ENCODE measurements around the gene DNMT3A.
"Not testable (repeated sequence)": the region's sequence is repeated elsewhere in the genome, so short reads cannot be mapped to it uniquely, and the experiment has no call there.

Gene DNMT3A

DNA sequence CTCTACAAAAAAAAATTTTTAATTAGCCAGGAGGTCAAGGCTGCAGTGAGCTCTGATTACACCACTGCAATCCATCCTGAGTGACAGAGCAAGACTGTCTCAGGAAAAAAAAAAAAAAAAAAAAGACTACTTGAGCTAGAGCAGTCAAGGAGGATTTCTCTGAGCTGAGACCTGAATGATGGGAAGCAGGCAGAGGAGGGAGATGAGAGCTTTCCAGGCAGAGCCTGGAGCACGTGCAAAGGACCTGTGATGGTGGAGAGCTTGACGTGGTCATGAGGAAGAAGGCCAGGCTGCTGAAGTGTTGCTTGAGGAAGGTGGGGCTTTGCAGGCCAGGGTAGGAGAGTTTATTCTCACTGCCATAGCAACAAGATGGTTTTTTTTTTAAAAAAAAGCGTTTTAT is 121.4 kb downstream of the DNMT3A start:
- no peaks in the 10 kb centered on the region for H3K9me3 ChIP-seq (ENCODE audit: control insufficient read depth, low read length)
- WGBS, 2 experiments (ENCODE audit: insufficient coverage in 2 of 2), result 82 to 94% methylated on average over 2 to 3 of the region's 3 CpGs
- no peaks in the 10 kb centered on the region for H3K36me3 ChIP-seq (ENCODE audit: control insufficient read depth, insufficient read depth, low read length)
- H3K4me3 ChIP-seq (ENCODE audit: extremely low read depth, insufficient read depth, low read length, poor library complexity, severe bottlenecking), result no peak overlapping the region
- H3K27ac ChIP-seq (ENCODE audit: low read depth, low read length, severe bottlenecking), result no peak overlapping the region
- H3K4me1 ChIP-seq (ENCODE audit: control insufficient read depth, insufficient read depth, low read length, poor library complexity, severe bottlenecking), result no peaks in the 10 kb centered on the region

DNA sequence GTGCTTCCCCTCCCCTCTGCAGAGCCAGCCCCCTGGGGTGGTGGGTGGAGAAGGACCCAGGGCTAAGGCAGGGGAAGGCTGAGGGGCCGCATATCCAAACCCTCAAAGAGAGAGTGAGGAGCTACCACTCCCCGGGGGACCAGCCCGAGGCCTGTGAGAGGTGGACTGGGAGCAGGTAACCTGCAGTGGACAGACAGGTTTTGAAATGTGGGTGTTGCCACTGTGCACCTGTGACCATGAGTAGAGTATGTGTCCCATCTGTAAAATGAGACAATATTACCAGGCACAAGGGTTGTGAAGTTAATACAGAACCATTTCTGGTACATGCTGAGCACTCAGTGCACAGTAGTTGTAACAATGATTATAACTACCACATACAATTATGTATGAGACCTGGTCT is 122.1 kb downstream of the DNMT3A start:
- no peak overlapping the region for H3K27ac ChIP-seq (ENCODE audit: low read depth, low read length, severe bottlenecking)
- H3K4me1 ChIP-seq (ENCODE audit: control insufficient read depth, insufficient read depth, low read length, poor library complexity, severe bottlenecking), result no peaks in the 10 kb centered on the region
- no peak overlapping the region for H3K4me3 ChIP-seq (ENCODE audit: extremely low read depth, insufficient read depth, low read length, poor library complexity, severe bottlenecking)
- 66 to 94% methylated on average over 3 of the region's 3 CpGs for WGBS, 2 experiments (ENCODE audit: insufficient coverage in 2 of 2)
- H3K36me3 ChIP-seq (ENCODE audit: control insufficient read depth, insufficient read depth, low read length), result no peaks in the 10 kb centered on the region
- H3K9me3 ChIP-seq (ENCODE audit: control insufficient read depth, low read length), result no peaks in the 10 kb centered on the region

DNA sequence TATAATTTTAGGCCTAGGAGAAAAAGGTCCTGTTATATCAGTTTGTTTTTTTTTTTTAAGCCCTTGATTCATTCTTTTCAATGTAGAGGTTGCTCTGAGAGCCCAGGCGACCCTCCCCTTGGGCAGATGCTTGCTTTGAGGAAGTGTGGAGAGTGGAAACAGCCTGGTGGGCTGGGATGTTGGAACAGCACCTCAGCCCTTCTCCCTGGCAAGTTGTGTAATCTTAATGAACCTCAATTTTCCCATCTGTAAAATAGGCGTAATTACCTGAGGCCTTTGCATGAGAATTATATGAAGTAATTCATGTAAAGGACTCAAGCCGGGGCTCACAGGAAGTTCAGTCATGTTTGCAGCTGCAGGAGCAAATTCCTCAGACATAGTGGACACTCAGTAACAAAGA is 123.6 kb downstream of the DNMT3A start:
- Histone ChIP-seq H3K4me1 (ENCODE audit: control insufficient read depth, insufficient read depth, low read length, poor library complexity, severe bottlenecking) (no peaks in the 10 kb centered on the region), H3K27ac (ENCODE audit: low read depth, low read length, severe bottlenecking) (no peak overlapping the region), H3K9me3 (ENCODE audit: control insufficient read depth, low read length) (no peaks in the 10 kb centered on the region), H3K4me3 (ENCODE audit: extremely low read depth, insufficient read depth, low read length, poor library complexity, severe bottlenecking) (no peak overlapping the region), H3K36me3 (ENCODE audit: control insufficient read depth, insufficient read depth, low read length) (no peaks in the 10 kb centered on the region)
- WGBS, 2 experiments (ENCODE audit: insufficient coverage in 2 of 2), result 83 to 91% methylated on average over 2 of the region's 3 CpGs

DNA sequence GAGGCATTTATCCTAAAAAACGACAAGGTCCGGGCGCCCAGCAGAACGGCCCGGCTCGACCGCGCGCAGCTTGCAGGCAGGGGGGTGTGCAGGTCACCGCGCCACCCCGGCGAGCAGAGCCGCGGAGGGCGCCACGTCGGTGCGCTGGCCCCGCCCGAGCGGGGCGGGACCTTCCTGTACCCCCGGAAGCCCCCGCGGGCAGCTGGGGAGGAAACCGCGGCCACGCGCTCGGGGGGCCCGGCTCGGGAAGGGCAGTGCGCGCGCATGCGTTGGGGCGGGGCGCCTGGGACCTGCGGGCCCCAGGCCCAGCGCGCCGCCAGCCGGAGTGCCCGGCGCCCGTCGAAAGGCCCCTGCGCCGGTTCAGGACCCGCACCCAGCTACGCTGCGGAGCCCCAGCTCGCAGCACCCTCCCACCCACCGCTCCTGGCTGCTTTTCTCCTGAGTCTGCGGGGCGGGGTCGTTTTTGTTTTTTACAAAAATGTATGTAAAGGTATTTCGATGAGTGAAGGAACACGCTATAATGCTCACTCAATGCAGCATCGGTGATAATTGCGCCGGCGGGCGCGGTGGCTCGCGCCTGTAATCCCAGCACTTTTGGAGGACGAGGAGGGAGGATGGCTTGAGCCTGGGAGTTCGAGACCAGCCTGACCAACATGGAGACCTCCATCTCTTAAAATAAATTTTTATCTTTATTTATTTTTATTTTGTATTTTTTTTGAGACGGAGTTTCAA is 125.6 kb downstream of the DNMT3A start:
- Histone ChIP-seq H3K27ac (ENCODE audit: low read depth, low read length, severe bottlenecking) (no peak overlapping the region), H3K4me3 (ENCODE audit: extremely low read depth, insufficient read depth, low read length, poor library complexity, severe bottlenecking) (peak overlapping the region; percentile 39), H3K36me3 (ENCODE audit: control insufficient read depth, insufficient read depth, low read length) (no peaks in the 10 kb centered on the region), H3K9me3 (ENCODE audit: control insufficient read depth, low read length) (no peaks in the 10 kb centered on the region), H3K4me1 (ENCODE audit: control insufficient read depth, insufficient read depth, low read length, poor library complexity, severe bottlenecking) (no peaks in the 10 kb centered on the region)
- WGBS, 2 experiments (ENCODE audit: insufficient coverage in 2 of 2), result 8 to 11% methylated on average over 34 to 62 of the region's 71 CpGs

- Histone ChIP-seq H3K27ac (ENCODE audit: low read depth, low read length, severe bottlenecking) (no peak overlapping the region), H3K9me3 (ENCODE audit: control insufficient read depth, low read length) (no peaks in the 10 kb centered on the region), H3K4me1 (ENCODE audit: control insufficient read depth, insufficient read depth, low read length, poor library complexity, severe bottlenecking) (no peaks in the 10 kb centered on the region), H3K36me3 (ENCODE audit: control insufficient read depth, insufficient read depth, low read length) (no peaks in the 10 kb centered on the region), H3K4me3 (ENCODE audit: extremely low read depth, insufficient read depth, low read length, poor library complexity, severe bottlenecking) (peak overlapping the region; percentile 39)
- WGBS, 2 experiments (ENCODE audit: insufficient coverage in 2 of 2), result 84 to 90% methylated on average over 2 to 4 of the region's 5 CpGs
Observed at GRCh38 chr2:25215232-25215631, 126.5 kb downstream of the DNMT3A start.

DNA sequence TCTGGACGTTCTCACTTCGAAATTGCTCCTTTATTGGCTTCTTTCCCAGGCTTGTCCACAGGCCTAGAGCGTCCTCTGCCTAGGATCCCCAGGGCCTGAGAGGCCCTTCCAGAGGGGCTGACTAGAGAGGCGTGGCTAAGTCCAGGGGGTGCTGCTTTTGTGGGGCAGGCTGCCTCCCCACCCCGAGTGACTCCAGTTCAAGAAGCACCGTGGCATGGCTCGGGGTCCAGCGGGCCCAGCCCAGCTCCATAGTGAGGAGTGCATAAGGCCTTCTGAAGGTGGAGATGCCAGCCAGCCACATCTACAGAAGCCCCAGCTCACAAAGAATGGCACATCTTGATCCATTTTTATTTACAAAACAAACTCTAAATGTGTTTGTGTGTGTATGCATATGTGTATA is 128.5 kb downstream of the DNMT3A start:
- no peak overlapping the region for H3K4me3 ChIP-seq (ENCODE audit: extremely low read depth, insufficient read depth, low read length, poor library complexity, severe bottlenecking)
- no peaks in the 10 kb centered on the region for H3K36me3 ChIP-seq (ENCODE audit: control insufficient read depth, insufficient read depth, low read length)
- 88 to 89% methylated on average over 7 of the region's 8 CpGs for WGBS, 2 experiments (ENCODE audit: insufficient coverage in 2 of 2)
- no peaks in the 10 kb centered on the region for H3K4me1 ChIP-seq (ENCODE audit: control insufficient read depth, insufficient read depth, low read length, poor library complexity, severe bottlenecking)
- H3K27ac ChIP-seq (ENCODE audit: low read depth, low read length, severe bottlenecking), result no peak overlapping the region
- no peaks in the 10 kb centered on the region for H3K9me3 ChIP-seq (ENCODE audit: control insufficient read depth, low read length)

- H3K36me3 ChIP-seq (ENCODE audit: control insufficient read depth, insufficient read depth, low read length), result not testable (repeated sequence)
- WGBS, 2 experiments (ENCODE audit: insufficient coverage in 2 of 2), result 100% methylated on average over 3 of the region's 6 CpGs; no CpG with 5 or more reads in 1 of the 2 experiments
Observed at GRCh38 chr2:25210923-25211322, 130.8 kb downstream of the DNMT3A start.

GRCh38 chr2:25207078-25207545 is 134.6 kb downstream of the DNMT3A start:
- no peak overlapping the region for H3K27ac ChIP-seq (ENCODE audit: low read depth, low read length, severe bottlenecking)
- H3K4me3 ChIP-seq (ENCODE audit: extremely low read depth, insufficient read depth, low read length, poor library complexity, severe bottlenecking), result no peak overlapping the region
- no peaks in the 10 kb centered on the region for H3K36me3 ChIP-seq (ENCODE audit: control insufficient read depth, insufficient read depth, low read length)
- H3K4me1 ChIP-seq (ENCODE audit: control insufficient read depth, insufficient read depth, low read length, poor library complexity, severe bottlenecking), result no peaks in the 10 kb centered on the region
- H3K9me3 ChIP-seq (ENCODE audit: control insufficient read depth, low read length), result no peaks in the 10 kb centered on the region
- 72 to 80% methylated on average over 5 of the region's 5 CpGs for WGBS, 2 experiments (ENCODE audit: insufficient coverage in 2 of 2)

More at GRCh38 chr2:25210923-25211322, 130.8 kb downstream of the DNMT3A start:
- not testable (repeated sequence) for H3K4me3 ChIP-seq (ENCODE audit: extremely low read depth, insufficient read depth, low read length, poor library complexity, severe bottlenecking); H3K4me1 ChIP-seq (ENCODE audit: control insufficient read depth, insufficient read depth, low read length, poor library complexity, severe bottlenecking); H3K9me3 ChIP-seq (ENCODE audit: control insufficient read depth, low read length); H3K27ac ChIP-seq (ENCODE audit: low read depth, low read length, severe bottlenecking)

DNA sequence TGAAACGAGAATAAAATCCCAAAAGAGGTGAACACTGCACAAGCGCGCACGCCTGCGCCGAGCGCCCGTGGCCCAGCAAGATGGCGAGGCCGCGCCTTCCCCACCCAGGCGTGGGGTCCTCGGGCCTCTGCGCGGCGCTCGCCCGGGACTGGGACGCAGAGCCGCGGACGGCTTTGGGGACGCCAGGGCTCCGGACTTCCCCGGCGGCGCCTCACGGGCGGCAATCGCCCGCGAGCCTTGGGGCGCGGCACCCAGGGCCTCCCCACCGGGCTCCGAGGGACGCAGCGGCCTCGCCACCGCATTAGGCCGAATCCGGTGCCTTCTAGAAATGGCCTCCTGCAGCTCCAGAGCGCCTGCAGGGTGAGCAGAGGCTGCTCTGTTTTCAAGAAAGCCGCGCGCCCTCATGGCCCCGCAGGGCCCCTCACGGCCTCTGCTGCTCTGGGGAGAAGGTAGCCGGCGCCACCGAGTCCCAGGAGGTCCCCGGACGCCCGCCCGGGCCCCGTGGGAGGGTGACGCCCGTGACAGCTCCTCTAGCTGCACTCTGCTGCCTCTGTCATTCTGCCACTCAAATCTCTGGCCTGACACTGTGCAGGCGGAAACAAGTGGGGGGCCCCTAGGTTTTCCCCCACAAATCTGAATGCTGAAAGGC is 137.4 kb downstream of the DNMT3A start:
- Histone ChIP-seq H3K36me3 (ENCODE audit: control insufficient read depth, insufficient read depth, low read length) (no peaks in the 10 kb centered on the region), H3K4me3 (ENCODE audit: extremely low read depth, insufficient read depth, low read length, poor library complexity, severe bottlenecking) (no peak overlapping the region), H3K27ac (ENCODE audit: low read depth, low read length, severe bottlenecking) (no peak overlapping the region), H3K9me3 (ENCODE audit: control insufficient read depth, low read length) (no peaks in the 10 kb centered on the region), H3K4me1 (ENCODE audit: control insufficient read depth, insufficient read depth, low read length, poor library complexity, severe bottlenecking) (no peaks in the 10 kb centered on the region)
- WGBS, 2 experiments (ENCODE audit: insufficient coverage in 2 of 2), result 95 to 96% methylated on average over 37 to 57 of the region's 59 CpGs

DNA sequence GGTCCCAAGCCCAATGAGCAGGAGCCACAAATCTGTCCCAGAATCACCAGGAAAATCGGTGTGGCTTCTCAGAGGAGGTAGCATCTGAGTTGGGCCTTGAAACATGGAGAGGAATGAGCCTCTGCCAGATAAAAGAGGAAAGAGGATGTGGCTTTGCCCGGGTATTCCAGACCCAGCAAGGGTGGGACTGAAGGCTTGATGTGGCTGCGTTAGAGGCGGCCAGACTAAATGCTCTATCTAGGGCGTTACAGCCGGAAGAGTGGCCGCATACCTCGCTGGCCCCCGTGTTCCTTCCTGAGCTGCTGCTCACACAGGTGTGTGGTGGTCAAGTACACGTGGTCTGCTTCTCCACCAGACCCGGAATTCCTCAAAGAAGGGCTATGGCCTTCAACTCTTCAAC is 139.4 kb downstream of the DNMT3A start:
- peaks cover 9% of the 10 kb centered on the region for H3K4me1 ChIP-seq (ENCODE audit: control insufficient read depth, insufficient read depth, low read length, poor library complexity, severe bottlenecking)
- no peaks in the 10 kb centered on the region for H3K36me3 ChIP-seq (ENCODE audit: control insufficient read depth, insufficient read depth, low read length)
- WGBS, 2 experiments (ENCODE audit: insufficient coverage in 2 of 2), result 94 to 95% methylated on average over 5 to 8 of the region's 11 CpGs
- H3K27ac ChIP-seq (ENCODE audit: low read depth, low read length, severe bottlenecking), result no peak overlapping the region
- H3K4me3 ChIP-seq (ENCODE audit: extremely low read depth, insufficient read depth, low read length, poor library complexity, severe bottlenecking), result no peak overlapping the region
- H3K9me3 ChIP-seq (ENCODE audit: control insufficient read depth, low read length), result no peaks in the 10 kb centered on the region

DNA sequence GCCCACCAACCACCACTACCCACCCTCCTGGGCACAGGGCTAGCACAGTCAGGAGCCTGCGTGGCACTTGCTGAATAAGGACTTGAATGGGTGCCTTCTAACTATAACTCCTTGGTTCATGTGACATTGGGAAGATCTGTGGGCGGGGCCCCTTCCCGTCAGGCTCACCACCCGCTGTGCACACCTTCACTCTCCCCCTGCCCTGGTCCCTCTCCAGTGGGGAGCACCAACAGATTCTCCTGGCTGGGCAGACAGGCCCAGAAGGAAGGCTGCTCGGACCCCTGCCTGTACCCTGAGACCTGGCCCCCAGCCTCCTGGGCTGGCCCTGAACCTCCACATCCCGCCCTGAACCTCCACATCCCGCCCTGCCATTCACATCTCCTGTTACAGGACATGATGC is 139.9 kb downstream of the DNMT3A start:
- Histone ChIP-seq H3K4me1 (ENCODE audit: control insufficient read depth, insufficient read depth, low read length, poor library complexity, severe bottlenecking) (peaks cover 9% of the 10 kb centered on the region), H3K27ac (ENCODE audit: low read depth, low read length, severe bottlenecking) (no peak overlapping the region), H3K36me3 (ENCODE audit: control insufficient read depth, insufficient read depth, low read length) (no peaks in the 10 kb centered on the region), H3K4me3 (ENCODE audit: extremely low read depth, insufficient read depth, low read length, poor library complexity, severe bottlenecking) (no peak overlapping the region), H3K9me3 (ENCODE audit: control insufficient read depth, low read length) (no peaks in the 10 kb centered on the region)
- WGBS, 2 experiments (ENCODE audit: insufficient coverage in 2 of 2), result 87 to 89% methylated on average over 6 of the region's 7 CpGs

Data from mesodermal cell (in vitro differentiated cells).